Upper lobe of left lung (tissue), 6 donors: ENCODE results near the gene NANOGP8. TPM values are rescaled to one million over a fixed set of nuclear protein-coding genes. Genes with fewer than 3 reads are reported as not detected.

Source experiments
- ATAC-seq, 2 donors: fragments of 200-7000 bp; cut with Tn5 transposase; one replicate each; pipeline ENCODE4 v1.9.1; 2022; ENCODE audit warnings: mild to moderate bottlenecking in 2 of 2, moderate library complexity in 2 of 2; ENCODE audit not compliant: low FRiP score in 2 of 2
- DNase-seq, 2 donors: peaks; one replicate each; pipeline ENCODE4 v3.0.0-alpha.2; 2019 to 2020
- H3K27ac ChIP-seq, 4 donors: fragments of 200-600 bp; sonication (generic); one replicate each; pipeline ENCODE4 v1.5.1; 2016 to 2019
- H3K27me3 ChIP-seq, 4 donors: fragments of 200-600 bp; sonication (generic); one replicate each; pipeline ENCODE4 v1.5.1; 2017 to 2019
- H3K36me3 ChIP-seq, 4 donors: fragments of 200-600 bp; sonication (generic); one replicate each; pipeline ENCODE4 v1.5.1; 2016 to 2019
- H3K4me1 ChIP-seq, 4 donors: fragments of 200-600 bp; sonication (generic); one replicate each; pipeline ENCODE4 v1.5.1; 2018 to 2019
- H3K4me3 ChIP-seq, 4 donors: fragments of 200-600 bp; sonication (generic); one replicate each; pipeline ENCODE4 v1.5.1; 2017 to 2019; ENCODE audit warnings: mild to moderate bottlenecking in 2 of 4, moderate library complexity in 1 of 4
- H3K9me3 ChIP-seq, 4 donors: fragments of 200-600 bp; sonication (generic); one replicate each; pipeline ENCODE4 v1.5.1; 2018 to 2019
- CTCF ChIP-seq, 6 experiments: fragments of 450-650 bp in 4 of 6; fragments of 200-600 bp in 2 of 6; sonication (generic) in 2 of 6; IDR thresholded peaks; one replicate each; pipeline ENCODE4 v1.5.1; 2016 to 2019; ENCODE audit warnings: antibody characterized with exemption in 6 of 6
- EP300 ChIP-seq, 4 donors: sonication (generic); formaldehyde crosslinking; IDR thresholded peaks; one replicate each; pipeline ENCODE4 v1.5.1; 2017; ENCODE audit warnings: antibody characterized with exemption in 4 of 4, control low read depth in 2 of 4
- POLR2A ChIP-seq, 4 donors: fragments of 450-650 bp; IDR thresholded peaks; one replicate each; pipeline ENCODE4 v1.5.1; 2016 to 2017; ENCODE audit warnings: antibody characterized with exemption in 4 of 4, mild to moderate bottlenecking in 2 of 4
- POLR2AphosphoS5 ChIP-seq, 2 donors: sonication (generic); formaldehyde crosslinking; IDR thresholded peaks; one replicate each; pipeline ENCODE4 v1.5.1; 2017; ENCODE audit warnings: antibody characterized with exemption in 2 of 2
- WGBS, 2 donors: methylation state at CpG; one replicate each; pipeline ENCODE4 v1.1.5; 2017 to 2018; 5-methylcytosine and 5-hydroxymethylcytosine counted together
- total RNA-seq, 6 donors: library from RNA; depleted of rRNA in 4 of 6; stranded (reverse); fragments of >200 nt in 4 of 6; gene quantifications; one replicate each; pipeline versions ENCODE4 v1.1.0 to v1.2.1, GENCODE V29; 2016 to 2021
- donor health status: DM: no; HTN: no; CAD: no; lungs with moderate emphysema.
- donor health status: DM: no; HTN: yes; CAD: no; lungs with severe emphysema.

Gene NANOGP8
- total RNA-seq, 6 donors from 2014 or later: 0.46 to 8.4 (median 1.4) TPM; not detected in 1

- Histone ChIP-seq H3K4me3 (no peak overlapping the region), H3K9me3 (no peaks in the 10 kb centered on the region), H3K27me3 (no peaks in the 10 kb centered on the region), H3K27ac (no peak overlapping the region), H3K4me1 (no peaks in the 10 kb centered on the region), H3K36me3 (no peaks in the 10 kb centered on the region)
- WGBS, 2 donors: 81 to 93% methylated on average over 1 of the region's 1 CpG
- TF ChIP-seq CTCF (IDR thresholded peaks at IDR 0.05): no peak
- TF ChIP-seq POLR2A (IDR thresholded peaks at IDR 0.05): no peak
- TF ChIP-seq POLR2AphosphoS5 (IDR thresholded peaks at IDR 0.05): no peak
- no peak for TF ChIP-seq EP300 (IDR thresholded peaks at IDR 0.05)
- DNase-seq (no peak), ATAC-seq (no peak)
These were observed 41.1 kb upstream of the NANOGP8 start for GRCh38 chr15:35126236-35126635.

- H3K4me3 ChIP-seq: no peak overlapping the region
- no peaks in the 10 kb centered on the region for H3K9me3 ChIP-seq
- no peak for TF ChIP-seq CTCF (IDR thresholded peaks at IDR 0.05)
- TF ChIP-seq POLR2A (IDR thresholded peaks at IDR 0.05): no peak
- no peak for TF ChIP-seq EP300 (IDR thresholded peaks at IDR 0.05)
- TF ChIP-seq POLR2AphosphoS5 (IDR thresholded peaks at IDR 0.05): no peak
- ATAC-seq: no peak
- no peak overlapping the region for H3K27ac ChIP-seq
- H3K36me3 ChIP-seq: no peaks in the 10 kb centered on the region
- no peak for DNase-seq
- H3K27me3 ChIP-seq: no peaks in the 10 kb centered on the region
- no peaks in the 10 kb centered on the region for H3K4me1 ChIP-seq
These were observed 38.6 kb upstream of the NANOGP8 start for GRCh38 chr15:35123743-35124142.

GRCh38 chr15:35121611-35122359 lies 36.7 kb upstream of the NANOGP8 start:
- no peaks in the 10 kb centered on the region for H3K36me3 ChIP-seq
- H3K4me1 ChIP-seq: no peaks in the 10 kb centered on the region
- WGBS, 2 donors: 94 to 95% methylated on average over 40 to 47 of the region's 47 CpGs
- no peaks in the 10 kb centered on the region for H3K27me3 ChIP-seq
- no peak overlapping the region for H3K27ac ChIP-seq
- no peak for TF ChIP-seq POLR2AphosphoS5 (IDR thresholded peaks at IDR 0.05)
- DNase-seq: peak in 1 of 2 donors; percentile 70
- no peak for ATAC-seq
- no peaks in the 10 kb centered on the region for H3K9me3 ChIP-seq
- H3K4me3 ChIP-seq: no peak overlapping the region

- ATAC-seq: no peak
These were observed 35.1 kb upstream of the NANOGP8 start for GRCh38 chr15:35120173-35120572.

GRCh38 chr15:35118960-35119359 lies 33.9 kb upstream of the NANOGP8 start:
- TF ChIP-seq POLR2AphosphoS5 (IDR thresholded peaks at IDR 0.05) (no peak), EP300 (IDR thresholded peaks at IDR 0.05) (no peak), POLR2A (IDR thresholded peaks at IDR 0.05) (no peak), CTCF (IDR thresholded peaks at IDR 0.05) (no peak)
- 54 to 78% methylated on average over 2 of the region's 2 CpGs for WGBS, 2 donors
- Histone ChIP-seq H3K9me3 (no peaks in the 10 kb centered on the region), H3K36me3 (no peaks in the 10 kb centered on the region), H3K4me1 (no peaks in the 10 kb centered on the region), H3K4me3 (no peak overlapping the region), H3K27me3 (no peaks in the 10 kb centered on the region), H3K27ac (no peak overlapping the region)
- ATAC-seq (no peak), DNase-seq (no peak)

More at GRCh38 chr15:35120173-35120572, 35.1 kb upstream of the NANOGP8 start:
- WGBS, 2 donors: 91 to 92% methylated on average over 6 of the region's 6 CpGs
- no peak for DNase-seq
- Histone ChIP-seq H3K4me3 (no peak overlapping the region), H3K9me3 (no peaks in the 10 kb centered on the region), H3K27ac (no peak overlapping the region), H3K4me1 (no peaks in the 10 kb centered on the region), H3K36me3 (no peaks in the 10 kb centered on the region), H3K27me3 (no peaks in the 10 kb centered on the region)
- TF ChIP-seq POLR2AphosphoS5 (IDR thresholded peaks at IDR 0.05) (no peak), EP300 (IDR thresholded peaks at IDR 0.05) (no peak), POLR2A (IDR thresholded peaks at IDR 0.05) (no peak), CTCF (IDR thresholded peaks at IDR 0.05) (no peak)
